Progenitor cell of endocrine pancreas (in vitro differentiated cells): ENCODE data around the gene CYP2B6. TPM values are rescaled to one million over a fixed set of nuclear protein-coding genes. Genes with fewer than 3 reads are reported as not detected.
"Not testable (repeated sequence)": the region's sequence is repeated elsewhere in the genome, so short reads cannot be mapped to it uniquely, and the experiment has no call there.

Experiments
- DNase-seq: peaks from one replicate; pipeline ENCODE4 v3.0.0; 2021; ENCODE audit warnings: low spot score; ENCODE audit not compliant: unreplicated experiment
- H3K27ac Mint-ChIP-seq: 2 replicates; pipeline ENCODE4 v1.8.0; 2021; ENCODE audit warnings: mild to moderate bottlenecking, moderate library complexity, mixed read lengths
- H3K27me3 Mint-ChIP-seq: 2 replicates; pipeline ENCODE4 v1.8.0; 2021; ENCODE audit warnings: mixed read lengths
- H3K36me3 Mint-ChIP-seq: 2 replicates; pipeline ENCODE4 v1.8.0; 2022; ENCODE audit warnings: mixed read lengths; ENCODE audit not compliant: insufficient read depth
- H3K4me1 Mint-ChIP-seq: 2 replicates; pipeline ENCODE4 v1.8.0; 2021; ENCODE audit warnings: low read depth, mixed read lengths
- H3K4me3 Mint-ChIP-seq: 2 replicates; pipeline ENCODE4 v1.8.0; 2021; ENCODE audit warnings: low read depth, mild to moderate bottlenecking, moderate library complexity, mixed read lengths
- H3K9me3 Mint-ChIP-seq: 2 replicates; pipeline ENCODE4 v1.8.0; 2021; ENCODE audit warnings: low read depth, mixed read lengths
- CTCF ChIP-seq: fragments of 200-600 bp; sonication (generic); IDR thresholded peaks from one replicate; pipeline ENCODE4 v1.5.0; 2021; ENCODE audit warnings: antibody characterized with exemption, mild to moderate bottlenecking; ENCODE audit not compliant: unreplicated experiment
- total RNA-seq: library from RNA; stranded (reverse); gene quantifications from 2 replicates; pipeline ENCODE4 v1.2.1, GENCODE V29; 2021

CYP2B6 gene
- total RNA-seq, 1 donor from 2014 or later = 2.0 TPM

- no peak overlapping the region for H3K4me3 Mint-ChIP-seq
- H3K36me3 Mint-ChIP-seq = no peaks in the 10 kb centered on the region
- H3K27ac Mint-ChIP-seq = no peak overlapping the region
- H3K4me1 Mint-ChIP-seq = no peaks in the 10 kb centered on the region
- H3K9me3 Mint-ChIP-seq = peaks cover 8% of the 10 kb centered on the region
- peaks cover 15% of the 10 kb centered on the region for H3K27me3 Mint-ChIP-seq
- no peak for DNase-seq
- TF ChIP-seq CTCF = no peak
Observed at GRCh38 chr19:40989453-40989852, 1.6 kb upstream of the CYP2B6 start.

GRCh38 chr19:40995355-40995754 lies 4.3 kb downstream of the CYP2B6 start:
- Mint-ChIP-seq H3K36me3 (no peaks in the 10 kb centered on the region), H3K4me3 (no peak overlapping the region), H3K27me3 (peaks cover 3% of the 10 kb centered on the region), H3K4me1 (peaks cover 6% of the 10 kb centered on the region), H3K9me3 (no peaks in the 10 kb centered on the region), H3K27ac (no peak overlapping the region)
- DNase-seq = no peak
- no peak for TF ChIP-seq CTCF

GRCh38 chr19:40999018-40999417 lies 7.9 kb downstream of the CYP2B6 start:
- H3K27ac Mint-ChIP-seq, H3K36me3 Mint-ChIP-seq, H3K27me3 Mint-ChIP-seq, H3K4me3 Mint-ChIP-seq, DNase-seq, H3K9me3 Mint-ChIP-seq: not testable (repeated sequence)
- H3K4me1 Mint-ChIP-seq = peaks cover 13% of the 10 kb centered on the region

- peak overlapping the region; percentile 39 for H3K27ac Mint-ChIP-seq
- DNase-seq = no peak
- TF ChIP-seq CTCF = no peak
- no peak overlapping the region for H3K4me3 Mint-ChIP-seq
- peaks cover 8% of the 10 kb centered on the region for H3K9me3 Mint-ChIP-seq
- peaks cover 22% of the 10 kb centered on the region for H3K4me1 Mint-ChIP-seq
- no peaks in the 10 kb centered on the region for H3K36me3 Mint-ChIP-seq
- no peaks in the 10 kb centered on the region for H3K27me3 Mint-ChIP-seq
Observed at GRCh38 chr19:41000310-41000737, 9.2 kb downstream of the CYP2B6 start.

GRCh38 chr19:41001243-41001971 lies 10.3 kb downstream of the CYP2B6 start:
- no peak overlapping the region for H3K27ac Mint-ChIP-seq

GRCh38 chr19:41003656-41004055 lies 12.6 kb downstream of the CYP2B6 start:
- DNase-seq, H3K4me3 Mint-ChIP-seq, H3K9me3 Mint-ChIP-seq, H3K36me3 Mint-ChIP-seq: not testable (repeated sequence)
- Mint-ChIP-seq H3K27ac (peak overlapping the region; percentile 57), H3K27me3 (peaks cover 13% of the 10 kb centered on the region), H3K4me1 (peaks cover 18% of the 10 kb centered on the region)

More at GRCh38 chr19:41001243-41001971, 10.3 kb downstream of the CYP2B6 start:
- no peak overlapping the region for H3K4me3 Mint-ChIP-seq
- no peak for TF ChIP-seq CTCF
- H3K36me3 Mint-ChIP-seq = no peaks in the 10 kb centered on the region
- DNase-seq = no peak
- no peaks in the 10 kb centered on the region for H3K27me3 Mint-ChIP-seq
- peaks cover 21% of the 10 kb centered on the region for H3K4me1 Mint-ChIP-seq
- peaks cover 8% of the 10 kb centered on the region for H3K9me3 Mint-ChIP-seq
